BJ (cell line): ENCODE measurements around the gene MPPED1. TPM values are rescaled to one million over a fixed set of nuclear protein-coding genes. Genes with fewer than 3 reads are reported as not detected.

ENCODE experiments used
- CTCF ChIA-PET: fragments of 350-600 bp; formaldehyde crosslinking; extraction: SDS; loops from one replicate; lab custom pipeline; 2021; ENCODE audit warnings: antibody characterized with exemption, inconsistent platforms; lab: Yijun Ruan, JAX
- POLR2A ChIA-PET: fragments of 300-600 bp; sonication (Branson Sonifier 250); formaldehyde crosslinking; extraction: SDS; loops from one replicate; lab custom pipeline; 2021; ENCODE audit warnings: antibody characterized with exemption; lab: Charles Lee
- DNase-seq: peaks from one replicate; pipeline ENCODE4 v3.0.0-alpha.2; 2011; ENCODE audit warnings: low read depth
- H3K27me3 ChIP-seq: 2 replicates; pipeline ENCODE4 v1.6.0; 2011; ENCODE audit warnings: low read length; ENCODE audit not compliant: control insufficient read depth, insufficient read depth
- H3K36me3 ChIP-seq: 2 replicates; pipeline ENCODE4 v1.5.1; 2011; ENCODE audit warnings: low read length; ENCODE audit not compliant: control insufficient read depth, insufficient read depth
- H3K4me3 ChIP-seq: 2 replicates; pipeline ENCODE4 v1.5.1; 2011; ENCODE audit warnings: low read depth, mild to moderate bottlenecking, control low read depth, low read length
- CTCF ChIP-seq: IDR thresholded peaks from 2 replicates; pipeline ENCODE4 v1.5.1; 2011; ENCODE audit warnings: low read depth, mild to moderate bottlenecking, control low read depth, inconsistent platforms, low read length, moderate library complexity; ENCODE audit not compliant: insufficient read depth
- polyA plus RNA-seq: library from polyadenylated mRNA; depleted of rRNA; stranded (reverse); fragments of >200 nt; gene quantifications from 2 replicates; pipeline ENCODE4 v1.2.3, GENCODE V29; 2011

Gene MPPED1
- polyA plus RNA-seq, 1 experiment, result not detected

DNA sequence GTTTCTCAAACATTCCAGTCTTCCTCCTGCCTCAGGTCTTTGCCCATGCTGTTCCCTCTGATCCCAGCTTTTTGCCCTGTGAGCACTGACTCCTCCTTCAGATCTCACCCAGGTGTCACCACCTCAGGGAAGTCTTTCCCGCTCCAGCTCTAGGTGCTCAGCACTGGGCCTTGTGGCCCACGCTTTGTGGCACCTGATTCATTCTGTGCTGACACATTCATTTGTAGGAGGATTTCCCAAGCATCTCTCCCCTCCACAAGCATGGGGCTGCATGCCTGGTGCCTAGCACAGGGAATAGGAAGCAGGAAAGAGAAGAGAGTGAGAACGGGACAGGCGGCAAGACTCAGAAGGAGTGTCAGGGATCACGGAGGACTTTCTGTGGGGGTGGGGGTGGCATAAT is 17.6 kb downstream of the MPPED1 start:
- H3K27me3 ChIP-seq, result peaks cover 3% of the 10 kb centered on the region; the same call in 1 of the 2 replicates
- ChIA-PET POLR2A (no interaction called here), CTCF (no interaction called here)
- no peak overlapping the region for H3K4me3 ChIP-seq
- H3K36me3 ChIP-seq, result no peaks in the 10 kb centered on the region
- no peak for TF ChIP-seq CTCF
- no peak for DNase-seq

DNA sequence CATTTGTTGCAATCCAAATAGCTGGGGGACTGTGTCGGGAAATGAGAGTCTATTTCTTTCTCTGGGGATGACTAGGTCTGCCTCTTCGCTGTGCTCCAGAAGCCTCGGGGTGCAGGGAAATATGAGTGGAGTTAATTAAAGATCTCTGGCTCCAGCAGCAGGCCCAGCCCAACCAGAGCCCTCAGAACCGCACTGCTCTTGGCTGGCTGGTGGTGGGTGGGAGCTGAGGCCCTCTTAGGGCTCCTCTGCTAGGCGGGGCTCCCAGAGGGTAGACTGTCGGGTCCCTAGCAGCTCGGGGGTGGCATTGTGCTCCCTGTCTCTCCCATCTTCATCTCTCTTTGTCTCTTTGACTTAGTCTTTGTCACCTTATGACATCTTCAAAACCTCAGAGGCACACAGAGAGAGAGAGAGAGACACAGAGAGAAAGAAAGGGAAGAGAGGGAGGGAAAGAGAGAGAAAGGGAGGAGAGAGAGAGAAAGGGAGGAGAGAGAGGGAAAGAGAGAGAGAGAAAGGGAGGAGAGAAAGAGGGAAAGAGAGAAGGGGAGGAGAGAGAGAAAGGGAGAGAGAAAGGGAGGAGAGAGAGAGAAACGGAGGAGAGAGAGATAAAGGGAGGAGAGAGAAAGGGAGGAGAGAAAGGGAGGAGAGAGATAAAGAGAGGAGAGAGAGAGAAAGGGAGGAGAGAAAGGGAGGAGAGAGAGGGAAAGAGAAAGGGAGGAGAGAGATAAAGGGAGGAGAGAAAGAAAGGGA is 20.2 kb downstream of the MPPED1 start:
- POLR2A ChIA-PET, result no interaction called here
- DNase-seq, result no peak
- TF ChIP-seq CTCF, result no peak
- CTCF ChIA-PET, result no interaction called here
- no peak overlapping the region for H3K4me3 ChIP-seq
- H3K36me3 ChIP-seq, result no peaks in the 10 kb centered on the region
- H3K27me3 ChIP-seq, result peaks cover 3% of the 10 kb centered on the region; the same call in 1 of the 2 replicates

DNA sequence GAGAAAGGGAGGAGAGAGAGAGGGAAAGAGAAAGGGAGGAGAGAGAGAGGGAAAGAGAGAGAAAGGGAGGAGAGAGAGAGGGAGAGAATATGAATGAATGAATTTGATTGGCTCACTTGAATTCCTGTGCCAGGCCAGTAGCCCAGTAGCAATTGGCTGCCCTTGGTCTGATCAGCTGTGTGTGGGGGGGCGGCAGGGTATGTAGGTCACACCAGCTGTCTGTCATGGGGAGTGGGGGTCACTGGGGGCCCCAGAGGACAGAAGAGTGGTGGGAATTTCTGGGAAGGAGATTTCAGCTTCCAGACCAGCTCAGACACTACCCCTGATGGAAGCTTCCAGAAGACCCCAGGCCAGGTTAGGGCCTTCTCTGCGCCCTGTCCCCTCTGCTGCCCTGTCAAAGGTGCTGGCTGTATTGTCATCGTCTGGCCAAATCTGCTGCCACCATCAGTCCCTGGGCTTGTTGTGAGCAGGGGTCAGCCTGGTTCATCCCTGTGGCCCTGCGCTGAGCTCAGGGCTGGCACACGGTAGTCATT is 21.1 kb downstream of the MPPED1 start:
- no peak overlapping the region for H3K4me3 ChIP-seq
- DNase-seq, result no peak
- ChIA-PET CTCF (no interaction called here), POLR2A (no interaction called here)
- TF ChIP-seq CTCF, result no peak
- H3K36me3 ChIP-seq, result no peaks in the 10 kb centered on the region
- H3K27me3 ChIP-seq, result peaks cover 1% of the 10 kb centered on the region; the same call in 1 of the 2 replicates

GRCh38 chr22:43433451-43434274 is 21.8 kb downstream of the MPPED1 start:
- ChIA-PET CTCF (no interaction called here), POLR2A (no interaction called here)
- DNase-seq, result no peak
- no peaks in the 10 kb centered on the region for H3K36me3 ChIP-seq
- H3K4me3 ChIP-seq, result no peak overlapping the region
- H3K27me3 ChIP-seq, result peaks cover 1% of the 10 kb centered on the region; the same call in 1 of the 2 replicates
- no peak for TF ChIP-seq CTCF

- DNase-seq, result no peak
- CTCF ChIA-PET, result no interaction called here
- POLR2A ChIA-PET, result no interaction called here
- Histone ChIP-seq H3K4me3 (no peak overlapping the region), H3K27me3 (no peaks in the 10 kb centered on the region), H3K36me3 (no peaks in the 10 kb centered on the region)
- no peak for TF ChIP-seq CTCF
Measured at GRCh38 chr22:43434275-43434927, 22.6 kb downstream of the MPPED1 start.
